LNCaP clone FGC (cell line): ENCODE data around the gene RGS1.
A peak's percentile ranks its signal among the peaks of the same experiment; 100 is the strongest.

ENCODE experiments used
- DNase-seq: peaks from one replicate; pipeline ENCODE4 v3.0.0-alpha.2; 2011; ENCODE audit warnings: low read depth
- H3K4me3 ChIP-seq: 2 replicates; pipeline ENCODE4 v1.5.1; 2011; ENCODE audit warnings: mild to moderate bottlenecking, low read depth, low read length, control low read depth
- CTCF ChIP-seq: IDR thresholded peaks from 2 replicates; pipeline ENCODE4 v1.5.1; 2012; ENCODE audit warnings: mild to moderate bottlenecking; ENCODE audit not compliant: control insufficient read depth, insufficient read depth; ENCODE audit errors: extremely low read depth

Gene RGS1

GRCh38 chr1:192577145-192578140 is 1.9 kb downstream of the RGS1 start:
- TF ChIP-seq CTCF, result no peak
- H3K4me3 ChIP-seq, result no peak overlapping the region
- DNase-seq, result peak; percentile 35

- no peak for DNase-seq
- TF ChIP-seq CTCF, result no peak
- H3K4me3 ChIP-seq, result no peak overlapping the region
Observed at GRCh38 chr1:192578144-192578909, 2.8 kb downstream of the RGS1 start.

GRCh38 chr1:192579010-192579738 is 3.6 kb downstream of the RGS1 start:
- no peak overlapping the region for H3K4me3 ChIP-seq

GRCh38 chr1:192580351-192580962 is 4.9 kb downstream of the RGS1 start:
- no peak overlapping the region for H3K4me3 ChIP-seq
- DNase-seq, result peak; percentile 32
- peak; percentile 74 for TF ChIP-seq CTCF

More at GRCh38 chr1:192579010-192579738, 3.6 kb downstream of the RGS1 start:
- no peak for TF ChIP-seq CTCF
- DNase-seq, result no peak

- DNase-seq, result no peak
Observed at GRCh38 chr1:192581131-192581927, 5.8 kb downstream of the RGS1 start.

More at GRCh38 chr1:192581131-192581927, 5.8 kb downstream of the RGS1 start:
- no peak overlapping the region for H3K4me3 ChIP-seq
- TF ChIP-seq CTCF, result no peak
